Stimulated activated CD8-positive, alpha-beta memory T cell treated with anti-CD3 and anti-CD28 coated beads, Interleukin-12 subunit alpha, Interleukin-12 subunit beta, amount 100 ng/mL, for 4 hours (primary cell): Measurements from ENCODE around the gene EEF1AKMT2.

Experiments used
- DNase-seq: peaks from one replicate; pipeline ENCODE4 v3.0.0-alpha.2; 2020; ENCODE audit warnings: low read depth

Gene EEF1AKMT2

DNA sequence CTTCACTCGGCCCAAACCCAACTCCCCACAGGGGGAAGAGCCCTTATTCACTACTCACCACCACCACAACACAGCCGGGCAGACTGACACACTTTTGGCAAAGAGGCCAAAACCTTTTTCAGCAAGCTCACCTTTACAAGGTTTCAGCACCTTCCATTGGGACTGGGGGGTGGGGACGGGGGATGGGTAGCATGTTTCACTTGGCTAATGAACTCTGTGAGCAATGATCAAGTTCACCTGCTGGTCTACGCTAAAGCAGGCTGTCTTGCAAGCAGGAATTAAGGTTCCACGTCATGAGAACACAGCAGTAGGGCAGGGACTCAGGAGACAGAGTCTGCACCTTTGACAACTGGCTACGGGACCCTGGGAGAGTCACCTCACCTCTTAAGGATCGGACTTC is 54.5 kb downstream of the EEF1AKMT2 start:
- no peak for DNase-seq

DNA sequence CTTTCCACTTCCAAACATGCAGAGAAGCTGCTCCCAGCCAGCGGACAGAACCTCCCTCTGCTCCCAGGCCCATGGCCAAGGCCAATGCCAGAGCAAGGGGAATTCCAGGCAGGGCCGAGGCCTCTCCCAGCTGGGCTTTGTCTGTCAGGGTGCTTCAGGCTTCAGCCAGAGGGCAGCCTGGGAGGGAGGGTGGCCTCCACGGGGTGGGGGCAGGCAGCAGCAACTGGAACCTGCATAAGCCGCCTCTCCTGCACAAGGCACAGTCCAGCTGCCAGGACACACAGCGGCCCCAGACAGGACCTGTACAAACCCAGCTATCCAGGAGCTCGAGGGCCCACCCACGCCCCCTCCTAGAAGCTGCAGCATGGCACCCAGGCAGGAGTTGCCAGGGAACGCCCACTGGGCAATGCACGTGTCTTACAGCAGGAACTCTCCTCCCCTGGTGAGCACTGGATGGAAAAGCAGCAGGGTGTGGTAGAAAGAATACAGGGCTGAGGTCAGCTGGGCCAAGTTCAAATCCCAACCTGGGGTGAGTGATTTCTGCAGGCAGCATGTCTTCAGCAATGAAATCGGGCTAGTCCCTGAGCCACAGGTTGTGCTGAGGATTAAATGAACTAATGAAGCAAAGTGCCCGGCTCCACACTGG is 55.1 kb downstream of the EEF1AKMT2 start:
- no peak for DNase-seq

DNA sequence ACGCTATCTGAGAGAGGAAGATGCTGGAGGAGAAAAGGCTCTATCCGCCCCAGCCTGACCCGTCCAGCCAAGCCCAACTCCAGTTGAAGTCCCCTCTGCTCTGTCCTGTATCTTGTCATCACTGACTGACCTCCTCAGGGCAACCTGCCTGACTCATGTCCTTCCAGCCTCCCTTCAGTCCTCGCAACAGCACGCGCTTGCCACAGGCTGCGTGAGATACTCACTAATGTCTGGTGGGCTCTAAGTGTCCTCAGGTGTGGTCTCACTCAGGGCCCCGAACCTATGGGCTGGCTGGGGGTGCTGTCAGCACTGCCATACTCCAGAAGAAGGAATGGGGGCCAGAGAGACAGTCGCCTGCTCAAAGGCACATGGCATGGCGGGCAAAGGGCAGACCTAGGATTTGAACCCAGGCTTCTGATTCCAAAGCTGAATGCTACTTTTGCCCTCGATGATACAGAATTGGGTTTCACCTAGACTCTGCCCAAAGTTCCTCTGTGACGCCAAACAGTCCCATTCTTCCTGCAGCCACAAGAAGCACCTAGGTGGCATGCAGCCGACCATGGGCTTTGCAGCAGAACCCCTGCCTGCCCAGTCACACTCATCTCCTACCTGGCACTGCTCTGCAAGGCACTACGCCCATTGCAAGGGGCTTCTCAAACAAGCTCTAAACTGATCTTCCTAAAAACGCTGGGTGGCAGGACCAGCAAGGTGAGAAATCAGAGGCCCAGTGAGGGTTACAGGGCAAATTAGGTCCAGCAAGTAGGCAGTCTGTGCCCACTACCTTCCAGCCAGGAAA is 56.0 kb downstream of the EEF1AKMT2 start:
- DNase-seq: no peak

DNA sequence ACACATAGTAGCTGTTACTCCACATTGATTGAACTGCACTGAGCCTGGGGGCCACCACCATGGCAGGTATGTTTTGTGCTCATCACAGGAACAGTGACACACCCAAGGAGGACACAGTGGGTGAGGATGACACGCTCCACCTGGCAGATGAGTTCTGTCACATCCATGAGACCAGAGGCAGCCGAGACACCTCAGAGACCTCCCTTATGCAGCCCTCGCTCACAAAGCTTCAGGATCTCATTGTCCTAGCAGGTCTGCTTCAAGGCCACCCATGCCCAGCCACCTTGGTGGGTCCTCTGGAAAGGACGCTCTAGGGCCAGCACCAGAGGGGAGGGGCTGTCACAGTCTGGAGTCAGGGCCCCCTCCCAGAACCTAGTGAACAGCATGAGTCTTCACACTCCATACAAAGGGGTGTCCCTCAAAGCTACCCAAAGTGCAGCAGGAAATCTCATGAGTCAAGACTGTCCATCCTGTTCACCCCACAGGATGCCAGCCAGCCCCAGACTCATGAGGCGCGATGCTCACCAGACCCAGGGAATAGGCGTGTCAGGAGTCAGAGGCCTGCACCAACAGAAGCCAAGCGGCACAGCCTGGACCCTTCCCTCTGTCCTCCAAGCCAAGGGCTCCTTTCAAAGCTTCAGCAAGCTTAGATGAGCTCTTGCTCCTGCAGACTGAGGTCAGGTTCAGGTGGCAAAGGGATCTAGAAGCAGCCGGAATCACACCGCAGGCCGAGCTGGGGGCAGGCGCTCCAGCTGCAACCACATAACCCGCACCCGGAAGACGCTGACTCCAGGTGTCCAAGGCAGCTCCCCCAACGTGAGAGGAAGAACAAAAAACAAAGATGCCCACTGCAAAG is 57.1 kb downstream of the EEF1AKMT2 start:
- no peak for DNase-seq

DNA sequence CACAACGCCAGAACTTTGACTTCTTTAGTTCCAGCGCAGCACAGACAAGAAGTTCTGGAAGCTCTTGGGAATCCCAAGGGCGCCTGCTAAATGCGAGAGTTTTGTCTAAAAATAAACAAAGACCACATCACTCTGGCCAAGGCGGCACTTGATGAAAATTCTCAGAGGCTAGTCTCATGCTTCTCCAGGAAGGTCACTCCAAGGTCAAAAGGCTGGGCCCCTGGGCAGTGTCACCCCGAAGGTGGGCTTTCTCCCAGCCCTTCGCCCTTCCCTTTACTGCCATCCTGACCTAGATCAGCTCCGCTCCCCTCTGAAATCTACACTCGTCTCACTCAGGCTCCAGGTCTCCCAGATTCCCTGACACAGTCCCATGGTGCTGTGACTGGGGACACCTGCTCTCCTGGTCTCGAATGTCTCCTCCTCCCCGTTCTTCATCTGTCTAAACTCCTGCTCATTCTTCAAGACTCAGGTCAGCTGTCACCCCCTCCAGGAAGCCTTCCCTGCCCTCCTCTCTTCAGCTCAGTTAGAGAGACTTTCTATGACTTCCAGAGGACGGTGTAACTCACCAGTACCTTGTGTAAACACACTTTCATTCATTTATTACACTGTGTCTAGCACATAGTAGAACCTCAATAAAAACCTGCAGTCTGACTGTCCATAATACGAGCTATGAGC is 58.0 kb downstream of the EEF1AKMT2 start:
- DNase-seq: no peak

DNA sequence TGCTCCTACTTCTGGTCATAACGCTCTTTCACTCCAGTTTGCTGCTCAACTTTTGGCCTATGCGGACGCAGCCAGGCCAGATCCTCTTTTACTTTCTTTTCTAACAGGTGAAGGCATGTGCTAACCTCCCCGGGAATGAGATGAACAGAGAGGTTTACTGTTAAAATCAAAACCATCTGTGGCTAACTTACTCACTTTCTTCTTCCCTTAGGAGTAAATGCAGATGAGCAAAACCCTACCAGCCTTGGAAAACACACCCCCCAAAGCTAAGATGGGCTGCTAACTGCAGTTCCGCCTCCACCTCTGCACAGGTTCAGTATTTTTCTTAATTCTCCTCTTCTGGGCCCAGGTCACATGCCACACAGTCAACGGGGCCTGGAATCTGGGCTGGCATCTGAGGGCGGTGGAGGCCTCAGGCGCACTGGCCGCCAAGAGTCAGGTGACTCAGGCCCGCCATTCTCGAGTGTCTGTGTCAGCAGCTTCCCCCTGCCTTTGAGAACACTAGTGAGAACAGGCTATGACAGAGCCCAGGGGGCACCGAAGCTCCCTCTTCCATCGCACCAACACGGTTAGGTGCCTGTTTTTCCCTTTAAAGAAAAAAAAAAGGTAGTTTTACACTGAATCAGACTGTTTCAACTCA is 58.6 kb downstream of the EEF1AKMT2 start:
- DNase-seq: no peak

DNA sequence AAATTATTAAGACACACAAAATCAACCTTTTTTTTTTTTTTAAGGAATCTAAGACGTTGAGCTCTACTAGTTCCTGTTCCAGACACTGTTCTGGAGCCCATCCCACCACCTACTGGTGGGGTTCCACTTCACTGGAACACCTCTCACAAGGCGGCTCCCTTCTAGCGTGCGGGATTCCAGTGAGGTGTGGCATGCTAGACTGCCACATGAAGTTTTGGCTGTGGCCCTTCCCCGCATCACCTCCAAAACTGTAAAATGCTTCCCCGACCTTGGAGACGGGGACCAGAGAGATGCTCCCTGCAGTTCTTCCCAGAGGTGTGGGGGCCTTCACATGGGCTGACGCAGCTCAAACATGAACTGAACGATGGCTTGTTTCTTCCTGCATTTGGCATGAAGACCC is 60.1 kb downstream of the EEF1AKMT2 start:
- DNase-seq: no peak

DNA sequence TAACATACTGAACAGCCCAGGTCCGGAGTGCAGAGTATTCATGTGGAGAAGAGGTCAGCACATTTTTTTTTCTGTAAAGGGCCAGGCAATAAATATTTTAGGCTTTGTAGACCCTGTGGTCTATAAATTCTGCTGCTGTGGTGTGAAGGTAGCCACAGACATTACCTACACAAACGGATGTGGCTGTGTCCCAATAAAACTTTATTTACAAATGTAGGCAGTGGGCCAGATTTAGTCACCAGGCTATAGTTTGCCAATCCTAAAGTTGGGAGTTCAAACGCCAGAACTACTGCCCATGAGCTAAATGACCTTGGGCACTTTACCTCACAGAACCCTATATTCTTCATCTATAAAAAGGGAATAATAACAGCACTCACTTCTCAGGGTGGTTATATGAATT is 60.9 kb downstream of the EEF1AKMT2 start:
- DNase-seq: no peak

DNA sequence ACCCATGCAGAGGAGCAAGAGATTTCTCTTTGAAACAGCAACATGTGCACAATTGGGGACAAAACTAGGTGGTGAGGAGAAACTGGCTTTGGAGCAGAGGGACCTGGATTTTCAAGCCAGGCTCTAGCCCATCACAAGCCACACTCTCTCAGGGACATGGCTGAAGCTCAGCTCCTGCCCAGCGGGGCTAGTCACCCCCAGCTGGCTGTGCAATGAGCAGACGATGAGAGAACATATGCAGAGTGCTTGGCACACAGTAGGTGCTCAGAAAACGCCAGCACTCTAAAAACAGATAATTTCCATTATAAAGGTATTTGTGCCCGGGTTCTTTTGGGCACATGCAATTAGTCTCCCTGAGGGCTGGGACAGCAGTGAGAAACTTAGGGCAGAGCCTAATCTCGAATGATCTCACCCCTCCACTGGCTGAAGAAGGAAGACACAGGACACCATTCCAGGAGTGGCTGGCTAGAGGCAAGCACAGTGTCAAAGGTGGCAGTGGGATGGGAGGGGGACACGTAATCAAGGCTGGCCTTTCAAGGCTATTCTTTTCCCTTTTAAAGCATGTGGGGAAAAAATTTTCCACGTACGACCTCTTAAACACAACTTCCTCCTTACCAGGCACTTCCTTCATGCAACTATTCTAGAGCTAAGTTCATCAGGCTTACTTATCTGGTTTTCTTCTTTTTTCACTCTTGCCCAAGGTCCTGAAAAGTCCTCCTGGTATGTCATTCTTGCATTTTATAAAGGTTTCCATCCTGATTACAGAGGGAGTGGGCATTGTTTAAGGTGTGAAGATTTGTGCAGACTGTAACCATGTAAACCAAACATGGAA is 62.6 kb downstream of the EEF1AKMT2 start:
- no peak for DNase-seq

DNA sequence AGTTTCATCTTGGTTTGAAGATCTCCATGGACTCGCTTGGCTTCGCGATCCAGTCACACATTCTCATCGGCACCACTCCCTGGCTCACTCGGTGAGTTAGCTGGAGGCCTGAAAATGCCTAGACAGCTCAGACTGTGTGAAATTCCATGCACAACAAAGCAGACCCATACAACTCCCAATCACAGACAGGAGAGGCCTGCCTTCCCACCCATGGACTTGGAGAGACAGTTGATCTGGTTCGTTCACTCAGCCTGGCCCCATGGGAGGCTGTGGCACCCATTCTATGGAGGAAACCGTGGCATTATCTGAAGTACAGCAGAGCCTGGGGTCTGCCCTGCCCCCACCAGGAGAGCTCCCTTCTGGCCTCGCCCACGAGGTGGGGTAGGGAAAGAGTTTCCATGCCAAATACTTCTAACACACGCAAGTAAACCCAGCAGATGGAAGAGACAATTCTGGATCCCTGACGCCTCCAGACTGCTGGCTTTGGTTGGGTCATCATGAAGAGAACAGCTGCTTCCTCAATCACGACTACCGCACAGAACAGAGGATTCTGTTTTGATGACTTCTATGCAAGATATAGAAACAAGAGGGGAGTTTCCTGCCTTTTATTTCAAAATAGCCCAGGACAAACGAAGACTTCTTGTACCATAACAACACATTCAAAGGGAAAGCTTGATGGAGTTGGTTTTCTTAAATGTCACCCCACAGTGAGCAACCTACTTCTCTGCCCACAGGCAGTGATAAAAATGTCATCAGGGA is 63.4 kb downstream of the EEF1AKMT2 start:
- DNase-seq: no peak

DNA sequence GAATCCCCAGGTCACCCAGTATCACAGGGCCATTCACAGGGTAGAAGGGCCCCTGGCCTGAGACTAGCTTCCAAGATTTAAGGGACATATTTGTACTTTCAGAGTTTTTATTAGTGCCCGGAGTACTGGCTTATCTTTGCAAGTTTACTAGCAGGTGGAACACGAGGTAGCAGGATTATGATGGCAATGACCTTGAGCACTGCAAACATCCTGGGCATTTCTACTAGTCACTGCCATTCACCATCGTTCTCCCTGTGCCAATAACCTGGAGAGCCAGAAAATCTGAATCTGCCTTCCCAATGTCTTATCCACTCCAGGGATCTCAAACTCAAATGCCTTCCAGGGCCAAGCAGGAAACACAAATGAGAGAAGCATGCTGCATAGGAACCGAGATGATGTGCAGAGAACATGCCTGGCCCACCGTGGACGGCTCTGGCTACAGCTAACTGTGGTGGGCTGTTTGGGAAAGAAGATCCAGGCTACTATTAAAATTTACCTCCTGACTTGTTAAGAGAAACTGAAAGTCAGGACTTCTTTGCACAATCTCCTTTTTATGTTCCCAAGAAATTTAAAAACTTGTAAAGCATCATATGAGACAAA is 64.2 kb downstream of the EEF1AKMT2 start:
- DNase-seq: no peak

DNA sequence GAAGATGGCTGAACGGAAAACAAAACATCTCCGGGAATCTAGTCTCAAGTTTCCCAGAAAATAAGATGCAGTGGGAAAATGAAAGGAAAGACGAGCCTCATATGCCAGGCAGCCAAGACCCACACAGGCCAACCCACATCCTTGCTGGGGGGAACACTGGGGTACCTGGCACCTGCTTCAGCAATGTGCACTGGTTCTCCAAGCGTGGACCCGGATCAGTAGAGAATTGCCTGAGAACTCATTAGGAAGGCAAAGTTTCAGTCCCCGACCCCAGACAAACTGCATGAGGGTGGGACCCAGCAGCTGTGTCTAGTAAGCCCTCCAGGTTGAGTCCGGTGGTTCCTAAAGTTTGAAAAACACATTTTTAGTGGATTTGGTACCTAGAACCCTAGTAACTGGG is 65.9 kb downstream of the EEF1AKMT2 start:
- DNase-seq: no peak

DNA sequence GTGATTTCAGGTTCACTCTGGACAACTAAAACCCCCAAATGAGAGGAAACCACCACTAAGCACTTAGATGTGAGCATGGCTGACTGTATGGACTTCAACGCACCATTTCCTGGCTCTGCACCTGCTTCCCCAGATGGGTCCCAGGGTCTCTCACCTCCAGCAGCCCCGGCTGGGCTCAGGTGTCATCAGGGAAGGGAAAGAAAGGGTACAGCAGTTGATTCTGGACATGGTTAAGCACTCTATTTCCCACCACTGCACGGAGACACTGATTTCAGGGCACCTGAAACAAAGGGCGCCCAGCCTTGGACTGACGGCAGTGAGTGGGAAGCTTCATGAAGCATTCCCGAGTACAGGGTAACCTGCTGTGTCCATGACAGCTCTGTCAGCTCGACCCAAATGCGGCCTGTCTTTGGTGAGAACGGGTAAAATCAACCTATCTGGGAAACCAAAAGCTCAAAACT is 66.5 kb downstream of the EEF1AKMT2 start:
- no peak for DNase-seq

DNA sequence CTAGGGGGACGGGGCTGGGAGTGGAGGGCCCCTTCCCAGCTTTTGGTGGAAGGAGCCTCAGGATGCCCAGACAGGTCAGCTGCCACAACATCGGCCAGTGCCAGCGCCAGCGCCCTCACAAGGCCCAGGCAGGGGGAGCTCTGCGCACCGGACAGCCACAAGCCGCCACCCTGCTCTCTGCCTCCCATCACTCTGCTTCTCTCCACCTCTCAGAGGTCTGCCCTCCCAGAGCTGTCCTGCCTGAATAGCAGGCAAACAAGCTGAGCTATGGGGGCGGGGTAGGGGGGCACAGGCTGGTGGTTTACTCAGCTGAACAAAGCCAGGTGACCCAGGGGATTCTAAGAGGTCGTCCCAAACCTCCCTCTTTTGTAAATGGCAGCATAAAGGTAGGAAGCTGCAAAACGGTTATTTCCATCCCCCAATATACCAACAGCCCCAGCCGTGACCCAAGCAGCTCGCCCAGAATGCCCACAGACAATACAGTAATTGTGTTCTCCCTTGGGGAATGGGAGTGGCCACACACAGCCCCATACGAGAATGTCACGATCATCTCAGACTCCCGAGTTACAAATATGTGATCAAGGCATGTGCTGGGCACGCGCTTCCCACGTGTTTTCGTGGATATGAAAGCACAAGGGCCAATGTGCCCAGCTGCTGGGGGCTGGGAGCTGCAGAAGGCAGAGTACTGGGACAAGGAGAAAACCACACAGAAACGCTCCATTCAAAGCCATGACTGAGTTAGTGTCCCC is 67.2 kb downstream of the EEF1AKMT2 start:
- DNase-seq: no peak

DNA sequence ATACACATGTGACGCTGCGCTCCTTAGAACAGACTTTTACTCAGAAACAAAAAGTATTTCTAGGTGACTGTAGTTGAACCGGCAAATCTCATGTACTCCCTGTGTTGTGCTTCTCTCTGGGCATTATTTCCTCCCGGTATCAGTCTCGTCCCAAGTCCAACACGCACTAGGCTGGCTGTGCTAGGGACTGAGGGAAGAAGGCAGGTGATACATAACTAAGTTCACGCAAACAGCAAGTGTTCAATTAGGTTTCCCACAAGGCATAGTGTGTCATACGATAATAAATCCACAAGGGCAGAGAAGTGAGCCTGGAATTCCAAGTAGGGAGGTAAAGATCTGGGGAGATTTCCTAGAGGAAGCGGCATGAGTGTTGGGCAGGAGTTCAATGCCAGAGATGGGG is 67.9 kb downstream of the EEF1AKMT2 start:
- no peak for DNase-seq

DNA sequence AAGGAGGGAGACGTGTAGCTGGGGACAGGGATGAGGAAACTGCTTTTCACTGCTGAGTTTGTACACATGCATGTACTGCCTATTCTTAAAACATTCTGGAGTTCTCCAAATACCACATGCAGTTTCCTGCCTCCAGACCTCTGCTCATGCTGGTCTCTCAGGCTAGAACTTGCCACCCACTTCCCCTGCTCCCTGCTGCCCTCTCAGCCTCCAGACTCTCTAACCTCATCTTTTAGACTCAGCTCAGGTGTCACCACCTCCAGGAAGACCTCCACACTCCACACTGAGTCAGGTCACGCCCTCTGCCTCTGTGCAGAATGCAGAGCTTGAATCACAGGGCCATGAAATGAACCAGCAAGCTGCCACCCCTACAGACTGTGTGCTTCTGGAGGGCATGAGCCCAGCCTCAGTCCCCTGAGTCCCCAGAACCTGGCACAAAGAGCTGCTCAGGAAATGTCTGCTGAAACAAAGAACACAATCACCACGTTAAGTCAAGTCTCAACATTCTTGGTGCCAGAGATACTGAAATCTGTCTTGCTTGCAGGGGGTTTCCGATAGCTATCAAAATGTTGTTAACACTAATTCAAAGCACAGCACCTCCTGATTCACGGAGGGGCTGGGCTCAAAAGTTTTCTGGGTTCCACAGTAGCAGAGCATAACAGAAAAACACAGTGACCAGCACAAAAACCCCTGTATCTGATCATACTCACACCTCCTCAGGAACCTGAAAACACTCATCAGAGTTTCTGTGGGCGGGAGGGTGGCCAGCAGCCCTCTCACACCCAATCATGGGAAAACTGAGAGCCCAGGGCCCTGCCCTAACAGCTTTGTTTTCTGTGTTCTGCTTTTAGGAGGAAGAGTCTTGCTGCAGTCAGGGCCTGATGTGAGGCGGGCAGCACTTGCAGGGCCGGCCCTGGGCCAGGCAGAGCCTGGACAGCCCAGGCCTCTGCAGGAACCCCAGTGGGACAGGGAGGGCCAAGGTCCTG is 68.6 kb downstream of the EEF1AKMT2 start:
- no peak for DNase-seq

DNA sequence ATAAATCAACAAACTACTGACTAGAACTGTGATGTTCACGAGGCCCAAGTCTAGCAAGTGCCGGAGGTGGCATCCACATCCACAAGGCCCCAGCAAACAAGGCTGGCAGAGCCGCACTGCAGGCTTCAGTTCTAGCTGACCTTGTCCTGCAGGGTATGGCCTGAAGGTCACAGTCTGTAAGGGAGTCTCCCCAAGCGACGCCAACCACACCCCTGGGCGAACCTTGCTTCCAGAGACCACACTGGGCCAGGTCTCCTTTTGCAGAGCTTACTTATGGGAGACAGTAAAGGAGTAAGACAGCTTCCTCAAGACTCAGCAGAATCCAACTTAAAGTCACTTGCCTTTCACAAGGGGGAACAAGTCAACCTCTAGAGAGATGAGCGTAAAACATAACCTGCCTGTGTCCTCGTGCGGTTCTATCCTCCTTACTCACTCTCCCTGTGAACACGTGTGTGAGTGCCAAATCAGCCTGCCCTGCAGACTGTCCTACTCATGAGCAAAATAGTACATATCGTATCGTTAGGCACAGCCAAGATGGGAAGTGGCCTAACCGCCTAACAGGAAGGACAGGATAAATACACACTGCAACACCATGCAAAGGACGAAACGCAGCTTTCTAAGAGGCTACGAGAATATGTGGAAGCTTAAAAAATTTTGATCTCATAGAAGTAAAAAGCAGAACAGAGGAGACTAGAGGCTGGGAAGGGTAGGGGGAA is 70.2 kb downstream of the EEF1AKMT2 start:
- no peak for DNase-seq
